NCI-H226 (cell line): ENCODE data around the gene SPACDR.
A peak's percentile ranks its signal among the peaks of the same experiment; 100 is the strongest.
"Not testable (repeated sequence)": the region's sequence is repeated elsewhere in the genome, so short reads cannot be mapped to it uniquely, and the experiment has no call there.

Experiments
- DNase-seq: peaks from one replicate; pipeline ENCODE4 v3.0.0-alpha.2; 2015

The SPACDR gene

GRCh38 chr7:100464791-100465190, 731 bp upstream of the SPACDR start:
- DNase-seq, result no peak

GRCh38 chr7:100457033-100457432, 7.0 kb downstream of the SPACDR start:
- DNase-seq, result no peak

GRCh38 chr7:100456562-100456961, 7.5 kb downstream of the SPACDR start:
- DNase-seq, result no peak

- no peak for DNase-seq
Measured at GRCh38 chr7:100455206-100455605, 8.9 kb downstream of the SPACDR start.

GRCh38 chr7:100453854-100454253, 10.2 kb downstream of the SPACDR start:
- DNase-seq, result not testable (repeated sequence)

GRCh38 chr7:100452513-100452912, 11.5 kb downstream of the SPACDR start:
- DNase-seq, result no peak

GRCh38 chr7:100449190-100449795, 14.8 kb downstream of the SPACDR start:
- no peak for DNase-seq

- DNase-seq, result not testable (repeated sequence)
Measured at GRCh38 chr7:100447363-100447762, 16.7 kb downstream of the SPACDR start.

GRCh38 chr7:100446040-100446439, 18.0 kb downstream of the SPACDR start:
- DNase-seq, result no peak

- peak; percentile 27 for DNase-seq
Measured at GRCh38 chr7:100444311-100445278, 19.5 kb downstream of the SPACDR start.

- DNase-seq, result no peak
Measured at GRCh38 chr7:100443096-100443840, 20.8 kb downstream of the SPACDR start.

- DNase-seq, result no peak
Measured at GRCh38 chr7:100441641-100442535, 22.2 kb downstream of the SPACDR start.

- not testable (repeated sequence) for DNase-seq
Measured at GRCh38 chr7:100439244-100439643, 24.8 kb downstream of the SPACDR start.

- DNase-seq, result not testable (repeated sequence)
Measured at GRCh38 chr7:100438731-100439130, 25.3 kb downstream of the SPACDR start.

- DNase-seq, result no peak
Measured at GRCh38 chr7:100438172-100438571, 25.9 kb downstream of the SPACDR start.

GRCh38 chr7:100437150-100438100, 26.6 kb downstream of the SPACDR start:
- no peak for DNase-seq

- no peak for DNase-seq
Measured at GRCh38 chr7:100435401-100436304, 28.4 kb downstream of the SPACDR start.

- DNase-seq, result no peak
Measured at GRCh38 chr7:100434297-100435144, 29.5 kb downstream of the SPACDR start.
